ENCODE measurements around the gene ORC3. TPM values are rescaled to one million over a fixed set of nuclear protein-coding genes. Genes with fewer than 3 reads are reported as not detected.

ORC3 gene
- total RNA-seq, 4 donors from 2014 or later, result 17.1 to 30.6 (median 22.3) TPM

DNA sequence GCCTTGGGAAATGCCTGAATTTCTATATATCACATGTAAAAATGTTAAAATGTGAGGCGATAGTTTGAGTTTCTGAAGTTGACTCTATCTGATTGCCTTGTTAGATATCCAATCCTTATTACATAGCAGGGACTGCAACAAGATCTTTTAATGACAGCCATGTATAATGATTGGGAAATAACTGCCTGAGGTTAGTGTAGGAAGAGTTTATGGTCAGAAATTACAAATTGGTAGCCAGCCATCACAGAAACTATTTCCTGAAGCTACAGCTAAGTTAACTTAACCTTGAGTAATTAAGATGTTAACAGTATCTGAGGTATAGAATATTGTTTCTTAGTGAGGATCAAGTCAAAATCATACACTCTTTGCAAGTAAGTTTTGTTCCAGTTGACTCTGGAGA, 71.1 kb downstream of the ORC3 start:
- H3K9me3 ChIP-seq, result no peaks in the 10 kb centered on the region
- TF ChIP-seq, protein P1, sequence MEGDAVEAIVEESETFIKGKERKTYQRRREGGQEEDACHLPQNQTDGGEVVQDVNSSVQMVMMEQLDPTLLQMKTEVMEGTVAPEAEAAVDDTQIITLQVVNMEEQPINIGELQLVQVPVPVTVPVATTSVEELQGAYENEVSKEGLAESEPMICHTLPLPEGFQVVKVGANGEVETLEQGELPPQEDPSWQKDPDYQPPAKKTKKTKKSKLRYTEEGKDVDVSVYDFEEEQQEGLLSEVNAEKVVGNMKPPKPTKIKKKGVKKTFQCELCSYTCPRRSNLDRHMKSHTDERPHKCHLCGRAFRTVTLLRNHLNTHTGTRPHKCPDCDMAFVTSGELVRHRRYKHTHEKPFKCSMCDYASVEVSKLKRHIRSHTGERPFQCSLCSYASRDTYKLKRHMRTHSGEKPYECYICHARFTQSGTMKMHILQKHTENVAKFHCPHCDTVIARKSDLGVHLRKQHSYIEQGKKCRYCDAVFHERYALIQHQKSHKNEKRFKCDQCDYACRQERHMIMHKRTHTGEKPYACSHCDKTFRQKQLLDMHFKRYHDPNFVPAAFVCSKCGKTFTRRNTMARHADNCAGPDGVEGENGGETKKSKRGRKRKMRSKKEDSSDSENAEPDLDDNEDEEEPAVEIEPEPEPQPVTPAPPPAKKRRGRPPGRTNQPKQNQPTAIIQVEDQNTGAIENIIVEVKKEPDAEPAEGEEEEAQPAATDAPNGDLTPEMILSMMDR (IDR thresholded peaks at IDR 0.05), result no peak
- no peak for TF ChIP-seq POLR2A (IDR thresholded peaks at IDR 0.05)
- TF ChIP-seq EP300 (IDR thresholded peaks at IDR 0.05), result no peak
- peaks cover 0 to 41% (median 0%) of the 10 kb centered on the region in 3 donors for H3K36me3 ChIP-seq
- H3K27me3 ChIP-seq, result no peaks in the 10 kb centered on the region
- no peak for DNase-seq (ENCODE audit: low spot score in 2 of 2)
- H3K27ac ChIP-seq, result no peak overlapping the region
- H3K4me1 ChIP-seq, result peaks cover 0 to 28% (median 0%) of the 10 kb centered on the region in 4 donors
- 98% methylated on average over 1 of the region's 1 CpG for WGBS, 2 donors
- no peak overlapping the region for H3K4me3 ChIP-seq

DNA sequence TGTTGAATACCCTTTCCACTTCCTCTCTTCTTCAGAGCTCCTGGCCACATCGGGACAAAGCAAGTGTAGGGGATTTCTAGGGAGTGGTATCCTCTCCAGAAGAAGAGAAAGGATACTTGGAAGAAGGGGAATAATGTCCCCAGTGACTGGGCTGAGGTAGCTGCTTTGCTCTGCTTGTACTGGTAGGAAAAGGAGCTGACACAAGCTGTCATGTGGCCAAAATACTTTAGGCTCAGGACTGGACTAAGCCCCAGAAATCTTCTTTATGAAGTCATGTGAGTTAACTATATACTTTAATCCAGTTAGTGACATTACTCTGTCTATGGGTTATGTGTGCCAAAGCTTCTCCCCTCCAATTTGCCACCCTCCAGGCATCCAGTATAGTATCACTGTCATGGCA, 71.6 kb downstream of the ORC3 start:
- Histone ChIP-seq H3K27me3 (no peaks in the 10 kb centered on the region), H3K27ac (no peak overlapping the region), H3K4me1 (peaks cover 0 to 28% (median 0%) of the 10 kb centered on the region in 4 donors), H3K36me3 (peaks cover 0 to 36% (median 0%) of the 10 kb centered on the region in 3 donors), H3K9me3 (no peaks in the 10 kb centered on the region), H3K4me3 (no peak overlapping the region)
- 88 to 100% methylated on average over 1 of the region's 1 CpG for WGBS, 2 donors
- TF ChIP-seq, protein P1 (IDR thresholded peaks at IDR 0.05), result no peak
- TF ChIP-seq POLR2A (IDR thresholded peaks at IDR 0.05) (no peak), EP300 (IDR thresholded peaks at IDR 0.05) (no peak)
- no peak for DNase-seq (ENCODE audit: low spot score in 2 of 2)

DNA sequence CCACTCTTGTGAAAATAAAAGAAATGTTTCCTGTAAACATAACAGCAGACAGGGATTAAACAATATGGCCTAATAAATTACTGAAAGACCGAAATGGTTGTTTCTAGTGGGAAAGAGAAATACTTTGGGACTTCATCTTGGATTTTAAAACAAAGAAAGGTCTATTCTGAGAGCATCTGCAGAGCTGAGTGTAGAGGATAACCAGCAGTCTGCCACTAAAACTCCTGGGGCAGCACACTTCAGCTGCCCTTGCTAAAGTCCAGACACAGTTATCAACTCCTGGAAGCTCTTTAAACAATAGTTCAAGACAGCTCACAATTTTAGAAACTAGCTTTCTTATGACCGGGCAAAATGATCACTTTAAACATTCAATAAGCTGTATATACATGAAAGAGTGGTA, 73.5 kb downstream of the ORC3 start:
- H3K36me3 ChIP-seq, result peaks cover 0 to 44% (median 0%) of the 10 kb centered on the region in 3 donors
- WGBS, 2 donors, result 45 to 56% methylated on average over 2 of the region's 2 CpGs
- H3K27me3 ChIP-seq, result no peaks in the 10 kb centered on the region
- no peak overlapping the region for H3K4me3 ChIP-seq
- peaks cover 0 to 20% (median 0%) of the 10 kb centered on the region in 4 donors for H3K4me1 ChIP-seq
- no peaks in the 10 kb centered on the region for H3K9me3 ChIP-seq
- TF ChIP-seq, protein P1 (IDR thresholded peaks at IDR 0.05), result no peak
- TF ChIP-seq POLR2A (IDR thresholded peaks at IDR 0.05) (no peak), EP300 (IDR thresholded peaks at IDR 0.05) (no peak)
- DNase-seq (ENCODE audit: low spot score in 2 of 2), result no peak
- H3K27ac ChIP-seq, result no peak overlapping the region

DNA sequence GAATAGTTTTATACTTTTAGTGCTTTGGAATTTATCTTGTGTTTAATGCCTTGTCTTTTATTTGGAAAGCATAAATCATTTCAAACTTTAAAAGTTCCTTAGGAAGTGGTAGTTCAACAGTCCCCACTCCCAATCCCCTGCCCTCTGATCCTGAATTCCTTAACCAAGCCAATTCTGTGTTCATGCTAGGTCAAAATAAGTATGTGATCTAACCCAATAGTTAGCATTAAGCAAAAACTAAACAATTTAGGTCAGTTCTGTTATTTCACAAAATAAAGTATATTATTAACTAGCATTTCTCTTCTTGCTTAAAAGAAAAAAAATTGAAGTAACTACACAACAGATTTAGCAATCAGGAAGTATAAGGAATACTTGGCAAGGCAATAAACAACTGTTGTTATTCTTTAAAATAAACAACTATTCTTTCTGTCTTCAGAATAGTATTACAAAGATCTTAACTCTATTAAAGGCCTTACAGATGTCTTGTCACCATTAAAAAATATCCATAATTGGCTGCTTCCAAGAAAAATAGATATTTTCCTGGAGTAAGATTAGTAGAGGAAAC, 75.1 kb downstream of the ORC3 start:
- no peaks in the 10 kb centered on the region for H3K27me3 ChIP-seq
- peak overlapping the region in 1 of 4 donors; percentile 2 for H3K27ac ChIP-seq

DNA sequence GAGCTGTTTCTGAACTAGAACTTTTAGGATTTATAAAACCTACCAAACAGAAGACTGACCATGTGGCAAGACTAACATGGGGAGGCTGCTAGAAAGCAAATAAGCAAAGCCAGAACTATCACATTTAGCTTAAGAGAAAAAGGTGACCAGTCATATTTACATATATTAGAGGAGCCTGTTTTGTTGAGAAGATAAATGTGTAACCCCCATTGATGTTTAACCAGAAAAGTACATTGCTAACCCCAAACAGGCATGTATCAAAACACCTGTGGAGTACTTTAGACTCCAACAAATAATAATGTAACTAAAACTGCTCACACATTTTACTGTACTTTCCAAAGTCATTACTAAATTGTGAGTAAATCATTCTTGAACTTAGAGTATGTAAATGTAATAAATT, 77.1 kb downstream of the ORC3 start:
- Histone ChIP-seq H3K4me1 (peaks cover 0 to 18% (median 0%) of the 10 kb centered on the region in 4 donors), H3K27ac (no peak overlapping the region), H3K9me3 (no peaks in the 10 kb centered on the region), H3K36me3 (peaks cover 0 to 50% (median 0%) of the 10 kb centered on the region in 3 donors), H3K4me3 (no peak overlapping the region), H3K27me3 (no peaks in the 10 kb centered on the region)
- no peak for DNase-seq (ENCODE audit: low spot score in 2 of 2)
- TF ChIP-seq, protein P1 (IDR thresholded peaks at IDR 0.05), result no peak
- TF ChIP-seq EP300 (IDR thresholded peaks at IDR 0.05) (no peak), POLR2A (IDR thresholded peaks at IDR 0.05) (no peak)

More for the DNA sequence above, 75.1 kb downstream of the ORC3 start:
- TF ChIP-seq, protein P1 (IDR thresholded peaks at IDR 0.05), result no peak
- TF ChIP-seq EP300 (IDR thresholded peaks at IDR 0.05) (no peak), POLR2A (IDR thresholded peaks at IDR 0.05) (no peak)
- no peak overlapping the region for H3K4me3 ChIP-seq
- no peak for DNase-seq (ENCODE audit: low spot score in 2 of 2)
- H3K36me3 ChIP-seq, result peaks cover 0 to 46% (median 0%) of the 10 kb centered on the region in 3 donors
- H3K4me1 ChIP-seq, result peaks cover 0 to 20% (median 0%) of the 10 kb centered on the region in 4 donors
- H3K9me3 ChIP-seq, result no peaks in the 10 kb centered on the region
